Skin epidermis (tissue), 12 donors: ENCODE data around the gene NXPH4.

ENCODE experiments used
- H3K27ac ChIP-seq, 21 experiments: fragments of 200-600 bp; sonication (generic) in 11 of 21; one replicate each; pipeline ENCODE4 v1.5.0; 2020; ENCODE audit warnings: mild to moderate bottlenecking in 3 of 21, inconsistent platforms in 2 of 21, moderate library complexity in 2 of 21
- H3K4me3 ChIP-seq, 7 experiments: fragments of 200-600 bp; sonication (generic) in 2 of 7; one replicate each; pipeline ENCODE4 v1.5.0; 2020; ENCODE audit warnings: inconsistent platforms in 2 of 7, mild to moderate bottlenecking in 2 of 7, moderate library complexity in 1 of 7

NXPH4 gene

GRCh38 chr12:57226588-57227314 lies 10.2 kb downstream of the NXPH4 start:
- H3K27ac ChIP-seq: peak overlapping the region in 1 of 21 experiments; percentile 28
- no peak overlapping the region for H3K4me3 ChIP-seq

GRCh38 chr12:57227315-57228115 lies 10.9 kb downstream of the NXPH4 start:
- H3K27ac ChIP-seq: peak overlapping the region in 1 of 21 experiments; percentile 28
- no peak overlapping the region for H3K4me3 ChIP-seq

- peak overlapping the region; percentile 56 to 75 (median 63) for H3K4me3 ChIP-seq
- peak overlapping the region in 15 of 21 experiments; percentile 15 to 92 (median 83) for H3K27ac ChIP-seq
These were observed 12.5 kb downstream of the NXPH4 start for GRCh38 chr12:57229046-57229633.

- Histone ChIP-seq H3K27ac (peak within 1 kb of the TSS; percentile 25 to 92 (median 83)), H3K4me3 (peak within 1 kb of the TSS; percentile 56 to 75 (median 63))
These were observed 13.2 kb downstream of the NXPH4 start, which contains the start of gene SHMT2 for GRCh38 chr12:57229634-57230380. Gene SHMT2, plus strand, starts transcription at chr12:57229711. Its CDS starts 68 bp downstream, at chr12:57229779.

GRCh38 chr12:57230381-57231155 lies 14.0 kb downstream of the NXPH4 start:
- peak overlapping the region in 20 of 21 experiments; percentile 62 to 92 (median 84) for H3K27ac ChIP-seq
- peak overlapping the region; percentile 56 to 75 (median 63) for H3K4me3 ChIP-seq

- peak overlapping the region in 1 of 7 experiments; percentile 75 for H3K4me3 ChIP-seq
- peak overlapping the region in 2 of 21 experiments; percentile 6 to 85 for H3K27ac ChIP-seq
These were observed 14.9 kb downstream of the NXPH4 start for GRCh38 chr12:57231276-57232021.

GRCh38 chr12:57232156-57232756 lies 15.7 kb downstream of the NXPH4 start:
- H3K27ac ChIP-seq: peak overlapping the region in 1 of 21 experiments; percentile 1
- no peak overlapping the region for H3K4me3 ChIP-seq

- peak overlapping the region in 10 of 21 experiments; percentile 8 to 85 (median 64) for H3K27ac ChIP-seq
These were observed 17.0 kb downstream of the NXPH4 start for GRCh38 chr12:57233357-57234232.

GRCh38 chr12:57234233-57234570 lies 17.6 kb downstream of the NXPH4 start:
- peak overlapping the region in 15 of 21 experiments; percentile 8 to 85 (median 61) for H3K27ac ChIP-seq

More at GRCh38 chr12:57233357-57234232, 17.0 kb downstream of the NXPH4 start:
- H3K4me3 ChIP-seq: no peak overlapping the region

GRCh38 chr12:57234571-57235016 lies 18.0 kb downstream of the NXPH4 start:
- Histone ChIP-seq H3K4me3 (peak overlapping the region in 1 of 7 experiments; percentile 5), H3K27ac (peak overlapping the region in 19 of 21 experiments; percentile 8 to 85 (median 58))

More at GRCh38 chr12:57234233-57234570, 17.6 kb downstream of the NXPH4 start:
- H3K4me3 ChIP-seq: peak overlapping the region in 1 of 7 experiments; percentile 5

GRCh38 chr12:57235017-57235727 lies 18.6 kb downstream of the NXPH4 start:
- Histone ChIP-seq H3K4me3 (peak overlapping the region in 3 of 7 experiments; percentile 22 to 34 (median 32)), H3K27ac (peak overlapping the region in 19 of 21 experiments; percentile 1 to 85 (median 58))

GRCh38 chr12:57235728-57236131 lies 19.1 kb downstream of the NXPH4 start:
- Histone ChIP-seq H3K27ac (peak overlapping the region in 19 of 21 experiments; percentile 1 to 85 (median 58)), H3K4me3 (peak overlapping the region; percentile 17 to 34 (median 26))

- peak overlapping the region in 16 of 21 experiments; percentile 13 to 85 (median 60) for H3K27ac ChIP-seq
These were observed 19.8 kb downstream of the NXPH4 start for GRCh38 chr12:57236201-57236924.

GRCh38 chr12:57236925-57237595 lies 20.5 kb downstream of the NXPH4 start:
- Histone ChIP-seq H3K27ac (peak overlapping the region in 12 of 21 experiments; percentile 13 to 85 (median 61)), H3K4me3 (peak overlapping the region; percentile 17 to 34 (median 26))

More at GRCh38 chr12:57236201-57236924, 19.8 kb downstream of the NXPH4 start:
- H3K4me3 ChIP-seq: peak overlapping the region; percentile 17 to 34 (median 26)
